K562 (cell line): ENCODE measurements around the gene WDR45. TPM values are rescaled to one million over a fixed set of nuclear protein-coding genes. Genes with fewer than 3 reads are reported as not detected.

ENCODE experiments used
- DACH1 ChIP-seq: fragments of 450-650 bp; IDR thresholded peaks from 2 replicates; pipeline ENCODE4 v1.6.1; 2018; ENCODE audit not compliant: partially characterized antibody
- EHMT2 ChIP-seq: fragments of 450-650 bp; IDR thresholded peaks from 2 replicates; pipeline ENCODE4 v1.6.1; 2018; ENCODE audit warnings: antibody characterized with exemption
- GATAD2B ChIP-seq: fragments of 450-650 bp; IDR thresholded peaks from 2 replicates; pipeline ENCODE4 v1.6.1; 2017; ENCODE audit warnings: mild to moderate bottlenecking, borderline replicate concordance
- HIVEP1 ChIP-seq: fragments of 250-450 bp; sonication (Bioruptor Pico); IDR thresholded peaks from 2 replicates; pipeline ENCODE4 v1.4.0; 2020; ENCODE audit warnings: mild to moderate bottlenecking
- LARP7 ChIP-seq: fragments of 450-650 bp; IDR thresholded peaks from 2 replicates; pipeline ENCODE4 v1.6.1; 2016
- MEF2D ChIP-seq: conservative IDR thresholded peaks from 2 replicates; pipeline ENCODE4 v1.6.1; 2016; ENCODE audit warnings: low read depth, missing genetic modification characterization, missing compliant biosample characterization
- NFE2L1 ChIP-seq: fragments of 450-650 bp; IDR thresholded peaks from 2 replicates; pipeline ENCODE4 v1.6.1; 2016; ENCODE audit warnings: missing genetic modification characterization, low read depth, mild to moderate bottlenecking, missing compliant biosample characterization, moderate library complexity, borderline replicate concordance
- NFRKB ChIP-seq: fragments of 450-650 bp; IDR thresholded peaks from 2 replicates; pipeline ENCODE4 v1.6.1; 2016; ENCODE audit warnings: low read depth
- RNF2 ChIP-seq: sonication (generic); IDR thresholded peaks from 2 replicates; pipeline ENCODE4 v1.6.1; 2016
- SMAD1 ChIP-seq: fragments of 150-350 bp; IDR thresholded peaks from 2 replicates; pipeline ENCODE4 v1.6.1; 2014; ENCODE audit warnings: low read length, low read depth; ENCODE audit not compliant: partially characterized antibody
- SMARCB1 ChIP-seq: IDR thresholded peaks from 2 replicates; pipeline ENCODE4 v1.6.1; 2011; ENCODE audit warnings: improper control_type of control experiment, low read depth; ENCODE audit not compliant: insufficient read length
- TSC22D4 ChIP-seq: fragments of 450-650 bp; IDR thresholded peaks from 2 replicates; pipeline ENCODE4 v1.6.1; 2016; ENCODE audit warnings: missing genetic modification characterization, missing biosample characterization, control low read depth
- ZNF143 ChIP-seq: sonication (generic); formaldehyde crosslinking; IDR thresholded peaks from 2 replicates; pipeline ENCODE4 v1.9.0; 2022; ENCODE audit warnings: mild to moderate bottlenecking, missing genetic modification reagents
- ZNF239 ChIP-seq: fragments of 250-450 bp; sonication (Bioruptor Pico); IDR thresholded peaks from 2 replicates; pipeline ENCODE4 v1.4.0; 2020; ENCODE audit warnings: mild to moderate bottlenecking
- ZNF277 ChIP-seq: fragments of 250-450 bp; sonication (Bioruptor Pico); IDR thresholded peaks from 2 replicates; pipeline ENCODE4 v1.8.0; 2022; ENCODE audit warnings: inconsistent platforms, mild to moderate bottlenecking, moderate library complexity, borderline replicate concordance
- ZNF318 ChIP-seq, 2 experiments: fragments of 450-650 bp; IDR thresholded peaks; 2 replicates each; pipeline ENCODE4 v1.6.1; 2016; ENCODE audit warnings: mild to moderate bottlenecking in 2 of 2, borderline replicate concordance in 1 of 2, low read depth in 1 of 2, moderate library complexity in 1 of 2
- polyA plus RNA-seq, 8 experiments: library from polyadenylated mRNA; depleted of rRNA in 4 of 8; stranded (reverse) in 5 of 8; unstranded in 3 of 8; fragments of >200 nt; fragmentation: Nextera tagmentation in 2 of 8; fragmentation: Illumina TruSeq in 1 of 8; extraction: Ambion mirVana in 2 of 8; extraction: Trizol in 1 of 8; gene quantifications; 2 replicates each; pipeline versions ENCODE4 v1.2.1 to v1.2.3, GENCODE V29; 2011 to 2014; ENCODE audit warnings: inconsistent platforms in 1 of 8, missing spikeins in 1 of 8
- total RNA-seq, 7 experiments: library from RNA; depleted of rRNA in 6 of 7; stranded (reverse); fragments of >200 nt in 6 of 7; fragmentation: Illumina TruSeq in 2 of 7; extraction: Trizol in 2 of 7; gene quantifications; 2 replicates each; pipeline versions ENCODE4 v1.2.1 to v1.2.3, GENCODE V29; 2011 to 2021; ENCODE audit warnings: low replicate concordance in 1 of 7

WDR45 gene
- total and polyA plus RNA-seq, 9 of the 15 experiments (the other 6 are each of a cell fraction or from before 2014, with no cell fraction given): 19.4 to 136 (median 59.7) TPM

DNA sequence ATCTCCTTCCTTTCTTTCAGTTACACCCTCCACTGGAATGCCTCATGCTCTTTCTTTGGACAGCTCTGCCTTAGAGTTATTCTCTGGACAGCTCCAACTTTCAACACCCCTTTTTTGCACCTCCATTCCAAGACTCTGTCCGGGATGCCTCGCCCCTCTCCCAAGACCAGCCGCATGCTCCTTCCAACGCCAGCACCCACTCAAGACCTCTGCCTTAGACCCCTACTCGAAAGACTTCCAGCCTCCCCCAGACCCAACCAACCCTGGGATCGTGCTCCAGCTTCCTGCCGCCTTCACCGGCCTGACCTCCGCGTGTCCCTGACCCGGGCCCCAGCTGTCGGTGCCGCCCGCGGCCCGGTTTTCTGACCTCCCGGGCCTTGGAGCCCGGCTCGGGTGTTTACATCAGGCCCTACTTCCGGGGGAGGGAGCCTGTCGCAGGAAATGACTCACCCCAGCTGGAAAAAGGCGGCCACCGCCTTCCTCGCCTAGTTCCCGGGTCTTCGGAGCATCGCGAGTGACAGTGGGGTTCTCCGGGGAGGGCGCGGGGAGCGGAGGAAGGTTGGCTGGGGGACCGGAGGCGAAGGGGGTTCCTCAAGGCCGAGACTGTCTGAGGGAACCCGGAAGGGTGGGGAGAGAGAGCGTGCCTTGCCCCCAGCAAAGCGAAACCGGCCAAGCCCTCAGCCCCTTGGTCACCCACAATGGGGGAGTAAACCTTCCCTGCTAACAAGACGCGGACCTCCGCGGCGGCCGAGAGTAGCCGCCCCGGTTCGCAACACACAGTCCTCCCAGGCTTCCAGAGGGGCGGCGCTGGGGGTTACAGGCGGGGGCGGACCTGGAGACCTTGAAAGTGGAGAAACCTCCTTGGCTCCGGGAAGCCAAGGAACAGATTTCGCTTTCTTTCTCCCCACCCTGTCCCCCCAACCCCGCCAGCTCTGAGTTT lies at the start of gene WDR45 (continued):
- TF ChIP-seq ZNF318 (IDR thresholded peaks at IDR 0.05; ENCODE audit: borderline replicate concordance in 1 of 2, low read depth in 1 of 2) (peak in 1 of 2 experiments; percentile 81; a peak in 1 of 4 replicates), ZNF239 (CRISPR knock-in tag) (no peak), EHMT2 (no peak; the same call in 1 of the 2 replicates), MEF2D (tag) (no peak), ZNF143 (no peak), RNF2 (peak; percentile 40), SMARCB1 (no peak), TSC22D4 (tag) (no peak), NFRKB (peak; percentile 79; the same call in 1 of the 2 replicates), GATAD2B (no peak), ZNF277 (no peak), NFE2L1 (tag) (no peak), DACH1 (peak; percentile 93), HIVEP1 (CRISPR knock-in tag) (no peak), LARP7 (no peak), SMAD1 (peak; percentile 63)
